ENCODE data around the gene CFAP100.

CFAP100 gene

DNA sequence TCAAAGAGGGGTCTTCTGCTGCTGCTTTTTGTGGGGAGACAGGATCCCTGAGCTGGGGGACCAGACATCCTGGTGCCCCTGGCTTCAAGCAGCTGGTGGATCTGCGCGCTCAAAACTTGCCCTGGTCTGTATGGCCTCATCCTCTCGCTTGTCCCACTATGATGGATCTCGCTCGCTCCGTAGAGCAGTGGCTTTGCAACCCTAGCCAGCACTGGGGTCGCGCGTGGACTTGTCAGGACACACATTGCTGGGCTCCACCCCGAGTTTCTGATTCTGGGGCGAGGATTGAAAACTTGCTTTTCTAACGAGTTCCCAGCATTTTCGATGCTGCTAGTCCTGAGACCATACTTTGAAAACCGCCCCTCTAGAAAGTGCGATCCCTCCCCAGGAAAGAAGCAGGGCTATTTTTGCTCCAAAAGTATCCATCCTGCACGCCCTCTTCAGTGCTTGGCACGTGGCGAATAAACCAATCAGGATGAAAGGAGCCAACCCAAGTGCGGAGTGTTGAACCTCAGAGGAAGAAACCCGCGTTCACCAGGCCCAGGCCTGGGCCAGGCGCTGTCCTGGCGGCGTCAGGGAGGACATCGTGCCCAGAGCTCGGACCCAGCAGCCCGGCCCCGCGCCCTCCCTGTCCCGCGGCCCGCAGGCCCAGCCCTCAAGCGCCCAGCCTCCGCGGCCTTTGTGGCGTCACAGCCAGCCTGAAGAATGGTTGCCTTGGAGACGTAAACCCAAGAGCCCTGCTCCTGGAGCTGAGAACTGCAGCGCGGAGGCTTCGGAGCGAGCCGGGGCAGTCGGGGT is at the start of gene CFAP100:
Gene CFAP100 (plus strand): TSS at position 731 of the 798 bp plus-strand sequence. CDS start 1,092 bp downstream, outside the sequence.
- no peak for DNase-seq

DNA sequence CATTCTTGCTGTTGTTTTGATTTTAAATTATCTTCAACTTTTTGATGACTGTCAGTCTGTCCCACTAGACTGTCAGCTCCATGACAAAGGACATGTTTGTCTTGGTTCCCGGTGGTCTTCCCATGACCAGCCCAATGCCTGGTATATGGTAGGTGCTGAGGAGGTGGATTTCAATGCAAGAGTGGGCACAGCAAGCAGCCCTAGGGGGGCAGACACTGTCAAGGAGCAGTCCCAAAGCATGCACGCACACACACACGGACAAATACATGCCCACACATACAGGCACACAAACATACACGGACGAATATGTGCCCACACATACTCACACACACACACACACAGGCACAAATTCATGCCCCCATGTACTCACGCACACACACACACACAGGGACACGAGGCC is 49.5 kb upstream of the CFAP100 start:
- DNase-seq = no peak

- DNase-seq = no peak
These were observed 48.9 kb upstream of the CFAP100 start for GRCh38 chr3:126345641-126346460.

GRCh38 chr3:126346466-126346865 is 48.2 kb upstream of the CFAP100 start:
- DNase-seq = no peak

DNA sequence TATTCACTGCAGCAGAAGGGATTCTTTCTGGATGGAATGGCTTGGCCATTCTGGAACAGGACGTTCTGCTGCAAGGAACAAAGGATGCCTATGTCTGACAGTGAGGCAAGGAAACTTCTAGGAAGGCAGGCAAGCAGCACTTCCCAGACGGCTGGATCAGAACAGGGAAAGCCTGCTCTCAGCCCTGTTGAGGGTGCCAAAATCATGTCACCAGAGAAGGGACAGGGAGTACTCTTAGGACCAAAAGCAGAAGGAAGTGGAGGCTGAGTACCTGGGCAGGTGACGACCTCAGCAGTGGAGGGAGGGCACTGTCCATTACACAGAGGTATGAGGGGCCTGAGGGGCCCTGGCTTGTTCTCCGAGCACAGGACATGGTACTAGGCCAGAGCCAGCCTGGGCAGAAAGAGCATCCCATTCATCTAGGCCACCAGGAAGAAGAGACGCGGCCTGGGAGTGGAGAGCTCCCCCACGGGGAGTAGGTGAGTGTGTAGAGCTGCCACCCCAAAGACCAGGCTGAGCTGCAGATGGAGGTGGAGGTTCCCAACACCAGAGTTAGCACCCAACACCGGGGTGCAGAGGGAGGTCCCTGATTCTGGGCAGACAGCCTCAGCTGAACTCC is 47.1 kb upstream of the CFAP100 start:
- DNase-seq = no peak

DNA sequence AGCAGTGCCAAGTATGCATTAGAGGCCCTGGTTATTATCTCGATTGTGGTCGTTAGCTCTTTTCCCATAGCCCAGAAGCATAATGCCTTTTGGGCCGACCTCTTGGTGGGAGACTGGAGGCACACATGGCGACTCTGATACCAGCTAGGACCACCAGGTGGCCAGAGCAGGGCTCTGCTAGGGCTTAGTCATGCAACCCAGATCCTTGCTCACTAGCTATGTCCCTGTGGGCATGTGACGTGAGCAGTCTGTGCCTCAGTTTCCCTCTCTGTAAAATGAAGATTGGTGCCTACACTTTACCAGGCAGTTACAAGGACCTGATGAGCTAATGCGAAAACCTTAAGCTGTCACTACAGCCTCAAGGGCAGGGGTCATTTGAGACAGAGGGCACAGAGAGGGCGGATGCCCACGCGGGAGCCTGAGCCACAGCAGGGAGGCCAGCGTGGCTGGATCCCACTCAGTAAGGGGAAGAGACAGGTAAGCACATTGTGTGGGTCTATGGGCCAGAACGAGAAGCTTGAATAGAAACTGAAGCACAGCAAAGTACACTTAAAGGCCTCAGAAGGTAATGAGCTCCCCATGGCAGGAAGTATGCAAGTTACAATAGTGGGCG is 46.3 kb upstream of the CFAP100 start:
- DNase-seq = no peak

DNA sequence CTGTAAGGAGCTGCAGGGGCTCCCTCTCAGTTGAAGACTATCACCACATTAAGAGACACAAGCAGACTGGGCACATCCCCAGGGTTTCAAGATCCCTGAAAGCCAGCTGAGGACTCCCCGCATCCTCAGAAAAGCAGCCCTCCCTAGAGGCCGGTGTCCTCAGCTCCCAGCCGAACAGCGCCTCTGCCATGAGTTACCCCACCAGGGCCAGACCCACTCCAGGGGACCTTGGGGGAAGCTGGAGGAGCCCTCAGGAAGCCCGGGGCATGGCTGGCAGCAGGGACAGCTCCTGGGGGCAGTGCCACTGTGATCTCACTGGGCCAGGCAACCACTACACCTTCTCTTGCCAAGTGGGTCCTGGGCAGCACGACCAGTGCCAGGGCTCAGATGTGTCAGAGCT is 45.6 kb upstream of the CFAP100 start:
- no peak for DNase-seq

DNA sequence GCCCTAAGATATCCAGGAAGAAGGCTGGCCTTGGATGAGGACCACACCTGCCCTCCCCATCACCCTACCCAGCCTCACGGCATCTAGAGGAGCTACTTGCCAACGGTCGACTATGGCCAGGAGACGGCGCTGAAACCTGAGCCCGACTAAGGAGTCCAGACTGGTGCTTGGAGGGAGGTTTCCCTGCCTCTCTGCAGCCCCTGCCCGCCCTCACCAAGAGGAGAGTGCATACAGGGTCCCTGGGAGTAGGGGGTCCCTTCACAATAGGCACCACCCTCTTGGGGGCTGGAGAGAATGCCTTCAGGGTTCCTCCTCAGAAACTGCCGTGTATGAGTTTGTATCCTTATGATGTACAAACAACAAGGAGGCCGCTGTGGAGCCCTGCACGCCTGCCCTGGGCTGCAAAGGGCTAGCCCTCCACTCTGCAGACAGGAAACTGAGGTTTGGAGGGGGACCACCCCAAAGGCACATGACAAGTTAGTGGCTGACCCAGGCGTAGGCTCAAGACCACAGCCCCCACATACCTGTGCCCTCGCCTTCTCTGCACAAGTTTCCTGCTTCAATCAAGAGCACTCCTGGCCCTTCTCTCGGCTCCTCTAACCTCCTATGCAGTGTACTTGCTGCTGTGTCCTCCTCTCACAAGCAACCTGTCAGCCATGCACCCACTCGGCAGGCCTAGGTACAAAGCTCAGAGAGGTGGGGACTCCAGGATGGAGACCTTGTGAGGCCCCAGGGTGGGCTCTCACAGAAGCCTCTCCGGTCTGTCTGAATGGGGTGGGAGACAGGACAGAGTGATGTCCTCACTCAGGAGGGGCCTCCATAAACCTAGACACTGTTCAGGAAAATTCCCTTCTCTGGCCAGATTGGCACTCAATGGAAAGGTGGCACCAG is 44.9 kb upstream of the CFAP100 start:
- no peak for DNase-seq

DNA sequence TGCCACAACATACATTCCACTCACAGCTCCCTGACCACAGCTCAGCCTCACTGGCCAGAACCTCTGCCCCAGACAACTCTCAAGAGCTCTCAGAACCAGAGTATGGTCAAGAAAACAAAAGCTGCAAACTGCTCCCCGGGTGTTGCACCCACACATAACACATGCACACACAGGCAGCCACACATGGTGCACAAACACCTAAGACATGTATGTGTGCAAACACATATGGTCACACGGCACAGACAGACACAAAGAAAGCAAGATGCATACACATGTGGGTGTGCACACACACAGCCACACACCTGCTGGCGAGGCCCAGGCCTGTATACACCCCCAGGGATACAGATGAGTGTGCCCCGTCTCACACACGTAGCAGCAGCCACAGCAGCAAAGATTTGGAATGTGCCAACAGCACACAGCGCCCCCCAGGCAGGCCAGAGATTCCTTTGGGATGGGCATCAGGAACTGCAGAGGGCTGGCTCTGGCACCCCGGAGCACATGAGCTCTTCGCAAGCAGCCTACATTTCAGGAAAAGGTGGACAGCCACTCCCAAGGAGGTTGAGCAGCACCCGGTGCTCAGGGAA is 44.1 kb upstream of the CFAP100 start:
- DNase-seq = no peak

DNA sequence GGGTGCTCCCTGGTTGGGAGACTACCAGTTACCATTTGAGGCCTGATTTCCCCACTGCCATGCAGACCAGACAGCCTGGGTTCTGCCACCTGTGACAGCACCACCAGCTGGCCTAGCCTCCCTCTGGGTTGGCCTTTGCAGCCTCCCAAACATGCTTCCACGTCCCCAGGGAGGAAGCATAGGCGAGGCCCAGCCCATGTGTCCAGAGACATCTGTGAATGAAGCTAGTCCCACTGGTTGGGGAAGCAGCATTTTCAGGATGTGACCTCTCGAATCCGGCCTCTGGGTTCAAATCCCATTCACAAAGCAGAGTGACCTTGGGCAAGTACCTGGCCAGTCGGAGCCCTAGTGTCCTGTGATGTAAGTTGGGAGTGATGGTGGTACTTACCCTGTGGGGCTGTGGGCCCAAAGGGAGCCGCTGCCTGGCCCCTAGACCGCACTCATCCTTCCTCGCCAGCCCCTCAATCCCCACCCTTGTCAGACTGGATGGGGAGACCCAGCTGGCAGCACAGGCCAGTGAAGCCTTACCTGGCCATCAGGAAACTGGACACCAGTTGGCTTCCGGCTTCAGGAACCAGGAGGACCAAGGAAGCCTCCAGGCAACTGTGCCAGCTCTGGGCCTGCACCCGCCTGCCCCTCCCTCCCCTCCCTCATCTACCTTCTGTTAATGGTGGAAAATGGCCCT is 43.5 kb upstream of the CFAP100 start:
- DNase-seq = no peak

GRCh38 chr3:126351771-126352475 is 42.8 kb upstream of the CFAP100 start:
- no peak for DNase-seq

DNA sequence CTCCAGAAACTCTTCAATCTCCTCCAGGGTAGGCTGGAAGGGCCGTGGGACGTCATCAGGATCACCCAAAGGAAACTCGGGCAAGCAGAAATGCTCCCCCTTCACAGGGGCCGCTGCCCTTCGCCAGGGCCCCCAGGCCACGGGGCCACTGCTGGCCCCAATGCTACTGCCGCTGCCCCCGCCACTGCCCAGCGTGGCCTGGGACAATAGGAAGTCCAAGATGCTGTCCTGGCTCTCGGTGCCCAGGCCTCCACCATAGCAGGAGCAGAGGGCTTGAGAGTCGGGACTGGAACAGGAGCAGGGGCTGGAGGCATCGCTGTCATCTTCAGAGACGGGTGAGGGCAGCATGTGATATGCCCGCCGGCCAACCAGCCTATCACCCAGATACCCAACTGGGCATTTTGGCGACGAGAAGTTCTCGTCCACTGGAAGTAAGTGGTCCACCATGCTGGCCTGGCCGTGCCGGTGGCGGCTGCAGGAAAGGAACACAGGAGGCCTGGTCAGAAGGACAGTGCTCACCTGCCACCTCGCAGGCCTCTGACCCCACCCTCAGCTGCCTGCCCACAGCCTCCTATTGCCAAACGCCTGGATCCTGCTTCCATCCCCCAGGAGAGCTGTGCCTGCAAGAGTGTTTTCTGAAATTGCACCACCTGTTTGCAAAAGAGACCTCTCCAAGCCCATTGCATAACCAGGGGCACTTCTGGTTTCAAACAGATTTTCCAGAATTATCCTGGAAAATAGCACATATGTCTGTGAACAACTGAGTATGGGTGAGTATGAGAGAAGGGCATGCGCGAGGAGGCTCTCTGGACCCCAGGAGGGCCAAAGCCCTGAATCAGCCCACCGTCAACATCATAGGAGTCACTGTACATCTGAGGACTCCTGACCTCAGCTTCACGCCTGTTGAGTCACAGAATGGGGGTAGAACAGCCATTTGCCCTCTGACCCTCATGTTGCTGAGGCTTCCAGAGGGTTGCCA is 41.9 kb upstream of the CFAP100 start:
- DNase-seq = no peak

DNA sequence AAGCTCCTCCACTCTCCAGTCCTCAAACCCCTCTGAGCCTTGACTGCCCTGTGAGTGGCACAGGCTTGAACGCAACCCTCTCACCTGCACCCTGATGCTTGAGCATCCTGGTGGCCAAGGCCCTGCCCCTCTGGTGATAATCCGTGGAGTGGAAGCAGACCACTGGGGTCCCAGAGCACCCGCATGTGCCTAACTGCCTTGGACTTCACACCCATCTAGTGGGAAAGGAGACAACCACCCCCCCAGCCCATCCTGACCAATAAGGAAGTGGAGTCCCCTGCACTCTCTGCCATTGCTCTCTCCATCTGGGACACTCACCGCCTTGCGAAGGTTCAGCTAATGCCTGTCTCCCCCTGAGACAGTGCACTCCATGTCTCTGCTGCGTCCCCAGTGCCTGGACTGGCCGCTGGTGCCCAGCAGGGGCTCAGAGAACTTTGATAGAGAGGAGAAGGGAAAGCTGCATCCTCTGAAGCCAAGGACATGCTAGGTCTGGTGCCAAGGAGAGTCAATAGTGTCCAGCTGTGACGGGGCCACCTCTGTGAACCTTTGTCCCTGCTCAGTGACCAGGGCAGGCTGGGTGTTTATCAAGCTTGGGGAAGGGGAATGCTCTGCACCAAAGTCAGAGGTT is 40.9 kb upstream of the CFAP100 start:
- DNase-seq = no peak

DNA sequence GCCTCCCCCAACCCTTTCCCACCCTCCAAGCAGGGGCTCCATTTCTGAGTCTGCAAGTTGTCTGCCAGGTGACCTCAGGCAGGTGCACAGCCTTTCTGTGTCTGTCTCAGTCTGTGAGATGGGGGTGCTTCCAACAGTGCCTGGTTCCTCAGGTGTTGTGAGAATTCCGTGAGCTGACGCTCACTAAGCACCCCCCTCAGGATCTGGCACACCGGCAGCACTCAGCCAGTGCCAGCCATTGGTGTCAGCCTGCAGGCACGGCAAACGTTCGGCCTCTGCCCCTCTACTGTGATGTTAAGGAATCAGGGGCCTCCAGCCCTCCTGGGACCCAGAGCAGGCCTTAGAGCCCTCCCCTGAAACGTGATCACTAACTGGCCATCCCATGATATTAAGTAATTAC is 39.9 kb upstream of the CFAP100 start:
- DNase-seq = no peak

DNA sequence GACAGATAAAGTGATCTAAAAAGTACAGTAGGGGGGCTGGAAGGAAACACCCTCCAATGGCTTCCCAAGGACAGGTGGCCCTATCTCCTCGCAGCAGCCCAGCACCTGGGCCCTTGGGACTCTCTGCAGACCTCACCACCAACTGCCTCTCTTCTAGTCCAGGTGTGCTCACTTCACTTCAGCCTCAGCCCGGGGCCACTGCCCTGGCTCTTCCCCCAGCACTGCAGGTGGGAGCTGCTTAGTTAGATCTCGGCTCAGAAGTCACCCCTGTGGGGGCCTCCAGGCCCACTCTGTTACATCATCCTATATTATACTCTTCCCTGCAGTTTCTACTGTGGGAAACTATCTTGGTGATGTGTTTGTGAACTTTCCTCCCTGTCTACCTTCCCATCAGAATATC is 39.5 kb upstream of the CFAP100 start:
- DNase-seq = no peak

GRCh38 chr3:126355777-126356372 is 38.8 kb upstream of the CFAP100 start:
- peak; percentile 8 for DNase-seq

DNA sequence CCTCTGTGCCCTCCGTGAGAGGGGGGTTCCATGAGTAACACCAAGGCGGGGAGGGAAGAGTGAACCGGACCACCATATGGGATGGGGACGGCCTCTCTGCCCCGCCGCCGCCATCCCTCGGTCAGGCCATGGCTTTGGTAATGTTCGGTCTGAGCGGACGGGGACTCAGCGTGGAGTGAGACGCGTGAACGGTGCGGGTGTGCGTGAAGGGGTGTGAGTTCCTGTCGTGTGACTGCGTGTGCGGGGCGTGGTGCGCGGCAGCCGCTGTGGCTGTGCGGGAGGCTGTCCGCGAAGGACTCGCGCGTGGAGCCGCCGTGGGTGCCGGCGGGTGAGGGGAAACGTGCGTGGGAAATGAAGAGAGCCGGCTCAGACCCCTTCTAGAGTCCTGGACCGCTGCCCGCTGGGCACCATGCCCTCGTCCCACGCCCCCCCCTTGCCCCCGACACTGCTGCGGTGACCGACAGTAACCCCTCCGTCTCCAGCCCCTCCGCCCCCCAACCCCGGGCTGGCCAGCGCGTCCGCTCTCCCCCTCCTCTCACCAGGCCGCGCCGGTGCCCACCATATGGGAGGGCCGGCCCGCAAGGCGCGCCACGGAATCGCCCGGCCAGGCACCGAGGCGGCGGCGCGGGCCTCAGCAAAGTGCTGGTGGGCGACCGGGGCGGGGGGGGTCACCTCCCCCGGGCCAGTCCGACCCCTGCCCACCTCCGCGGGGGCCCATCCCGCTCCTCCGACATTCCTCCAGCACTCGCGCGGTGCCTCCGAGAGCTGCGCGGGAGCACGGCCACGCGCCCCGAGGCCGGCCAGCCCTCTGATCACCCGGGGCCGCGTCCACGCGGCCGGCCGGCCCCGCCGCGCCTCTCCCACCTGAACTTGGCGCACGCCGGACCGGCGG is 38.1 kb upstream of the CFAP100 start:
- no peak for DNase-seq

All from activated CD4-positive, alpha-beta T cell treated with anti-CD3 and anti-CD28 coated beads, Interleukin-2, amount 50 U/mL, for 1 hour (primary cell).